ENCODE data around the gene ICA1. TPM values are rescaled to one million over a fixed set of nuclear protein-coding genes. Genes with fewer than 3 reads are reported as not detected.
A peak's percentile ranks its signal among the peaks of the same experiment; 100 is the strongest.

The ICA1 gene
- total RNA-seq, 1 donor from 2014 or later = 27.0 TPM

DNA sequence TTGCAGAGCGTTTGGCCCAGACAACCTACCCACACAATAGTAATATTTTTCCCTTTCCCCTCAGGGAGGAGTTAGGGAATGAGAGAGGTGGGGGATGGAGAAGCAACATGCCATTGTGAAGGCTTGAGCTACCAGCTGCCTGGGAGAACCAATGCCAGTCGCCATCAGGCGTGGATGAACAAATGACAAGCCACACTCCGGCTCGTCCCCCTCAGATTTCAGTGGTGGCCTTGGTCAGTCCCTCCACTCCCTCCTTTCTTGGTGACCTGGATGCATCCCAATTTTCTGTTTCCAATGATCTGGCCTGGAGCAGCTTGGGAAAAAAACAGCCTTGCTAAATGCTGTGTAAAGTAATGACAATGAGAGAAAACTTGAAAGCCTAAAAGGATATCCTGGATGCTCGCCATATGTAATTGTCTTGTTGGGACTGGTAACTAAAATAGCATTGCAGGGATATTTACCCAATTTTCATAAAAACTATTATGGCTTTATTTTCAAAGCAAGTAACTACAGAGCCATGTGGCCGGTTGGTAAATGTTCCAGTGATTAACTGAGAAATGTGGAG, 110.7 kb downstream of the ICA1 start:
- Histone ChIP-seq H3K27me3 (no peaks in the 10 kb centered on the region), H3K27ac (no peak overlapping the region), H3K4me3 (no peak overlapping the region), H3K36me3 (no peaks in the 10 kb centered on the region), H3K9me3 (no peaks in the 10 kb centered on the region), H3K4me1 (no peaks in the 10 kb centered on the region)
- intact Hi-C loops (cut with DNase I) = no loop called here
- ATAC-seq (no peak), DNase-seq (no peak)
- TF ChIP-seq, protein P1, sequence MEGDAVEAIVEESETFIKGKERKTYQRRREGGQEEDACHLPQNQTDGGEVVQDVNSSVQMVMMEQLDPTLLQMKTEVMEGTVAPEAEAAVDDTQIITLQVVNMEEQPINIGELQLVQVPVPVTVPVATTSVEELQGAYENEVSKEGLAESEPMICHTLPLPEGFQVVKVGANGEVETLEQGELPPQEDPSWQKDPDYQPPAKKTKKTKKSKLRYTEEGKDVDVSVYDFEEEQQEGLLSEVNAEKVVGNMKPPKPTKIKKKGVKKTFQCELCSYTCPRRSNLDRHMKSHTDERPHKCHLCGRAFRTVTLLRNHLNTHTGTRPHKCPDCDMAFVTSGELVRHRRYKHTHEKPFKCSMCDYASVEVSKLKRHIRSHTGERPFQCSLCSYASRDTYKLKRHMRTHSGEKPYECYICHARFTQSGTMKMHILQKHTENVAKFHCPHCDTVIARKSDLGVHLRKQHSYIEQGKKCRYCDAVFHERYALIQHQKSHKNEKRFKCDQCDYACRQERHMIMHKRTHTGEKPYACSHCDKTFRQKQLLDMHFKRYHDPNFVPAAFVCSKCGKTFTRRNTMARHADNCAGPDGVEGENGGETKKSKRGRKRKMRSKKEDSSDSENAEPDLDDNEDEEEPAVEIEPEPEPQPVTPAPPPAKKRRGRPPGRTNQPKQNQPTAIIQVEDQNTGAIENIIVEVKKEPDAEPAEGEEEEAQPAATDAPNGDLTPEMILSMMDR (IDR thresholded peaks at IDR 0.05) = no peak

DNA sequence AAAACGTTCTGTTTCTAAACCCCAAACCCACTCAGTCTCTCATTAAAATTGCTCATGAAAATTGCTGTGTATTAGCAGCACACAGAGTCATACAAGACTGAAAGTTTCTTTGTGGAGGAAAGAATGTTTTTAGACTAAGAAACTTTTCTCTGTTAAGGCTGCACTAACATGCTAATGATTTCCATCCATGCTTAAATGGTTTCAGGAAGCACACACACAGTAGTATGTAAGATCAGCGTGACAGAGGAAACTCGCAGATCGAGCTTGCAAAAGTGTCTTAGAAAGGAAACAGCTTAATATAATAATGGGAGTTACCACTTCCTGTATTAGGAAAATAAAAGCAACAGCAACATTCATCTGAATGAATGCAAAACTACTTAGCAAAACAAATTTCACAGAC, 112.7 kb downstream of the ICA1 start:
- no peak for DNase-seq
- intact Hi-C loops (cut with DNase I) = no loop called here
- no peaks in the 10 kb centered on the region for H3K4me1 ChIP-seq
- no peaks in the 10 kb centered on the region for H3K27me3 ChIP-seq
- TF ChIP-seq, protein P1 (IDR thresholded peaks at IDR 0.05) = no peak
- no peak overlapping the region for H3K4me3 ChIP-seq
- H3K9me3 ChIP-seq = no peaks in the 10 kb centered on the region
- no peaks in the 10 kb centered on the region for H3K36me3 ChIP-seq
- ATAC-seq = peak; percentile 73
- peak overlapping the region; percentile 1 for H3K27ac ChIP-seq

DNA sequence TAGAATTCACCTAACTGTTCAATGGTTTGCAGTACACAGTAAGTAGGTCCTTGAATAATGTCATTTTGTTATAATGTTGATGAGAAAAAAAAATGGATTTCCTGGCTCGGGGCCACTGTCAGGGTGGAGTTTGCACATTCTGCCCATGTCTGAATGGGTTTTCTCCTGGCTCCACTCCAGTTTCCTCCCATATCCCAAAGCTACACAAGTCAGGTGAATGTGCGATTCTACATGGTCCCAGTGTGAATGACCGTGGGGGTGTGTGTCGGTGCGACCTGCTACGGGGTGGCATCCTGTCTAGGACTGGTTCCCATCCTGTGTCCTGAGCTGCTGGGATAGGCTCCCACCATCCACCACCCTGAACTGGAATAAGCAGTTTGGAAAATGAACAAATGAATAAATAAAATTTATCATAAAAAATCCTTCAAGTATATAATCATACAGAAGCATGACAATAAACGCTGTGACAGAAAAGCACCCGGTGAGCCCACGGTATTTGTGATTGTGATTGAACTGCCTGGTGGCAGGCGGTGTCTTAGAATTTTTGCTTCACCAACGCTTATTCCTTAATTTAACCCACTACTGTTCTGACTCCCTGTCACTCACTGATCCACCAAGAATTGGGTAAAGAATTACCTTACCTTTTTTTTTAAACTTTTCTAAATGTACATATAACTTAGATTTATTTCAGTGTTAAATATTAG, 114.1 kb downstream of the ICA1 start:
- intact Hi-C loops (cut with DNase I) = no loop called here
- Histone ChIP-seq H3K27me3 (no peaks in the 10 kb centered on the region), H3K36me3 (peaks cover 5% of the 10 kb centered on the region), H3K27ac (no peak overlapping the region), H3K9me3 (no peaks in the 10 kb centered on the region), H3K4me1 (no peaks in the 10 kb centered on the region), H3K4me3 (no peak overlapping the region)
- no peak for DNase-seq
- no peak for ATAC-seq
- TF ChIP-seq, protein P1 (IDR thresholded peaks at IDR 0.05) = no peak

DNA sequence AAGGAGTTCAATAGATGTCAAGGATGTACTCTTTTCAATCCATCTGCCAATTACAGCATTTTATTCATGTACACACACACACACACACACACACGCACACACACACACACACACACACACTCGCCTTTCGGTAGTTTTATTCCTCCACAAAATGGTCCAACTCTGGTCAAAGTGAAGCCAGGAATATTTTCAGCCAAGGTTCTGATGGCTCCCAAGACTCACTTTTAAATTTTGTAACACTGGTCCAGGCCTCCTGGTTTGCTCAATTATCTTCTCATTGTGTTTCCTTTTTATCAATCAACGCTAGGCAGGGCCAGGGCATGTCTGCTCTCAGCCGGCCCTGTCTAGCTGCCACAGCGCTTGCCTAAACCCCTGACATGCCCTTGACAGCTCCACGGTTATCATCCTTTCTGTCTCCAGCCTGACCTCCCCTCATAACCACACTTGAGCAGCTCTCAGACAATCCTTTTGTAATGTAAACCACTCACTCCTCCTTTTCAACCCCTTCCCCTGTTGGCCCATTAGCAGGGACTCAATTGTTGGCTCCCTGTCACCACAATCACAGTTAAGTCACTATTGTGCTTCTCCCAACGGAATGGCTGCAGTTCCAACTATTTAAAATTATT, 115.1 kb downstream of the ICA1 start:
- ATAC-seq = no peak
- TF ChIP-seq, protein P1 (IDR thresholded peaks at IDR 0.05) = no peak
- intact Hi-C loops (cut with DNase I) = no loop called here

DNA sequence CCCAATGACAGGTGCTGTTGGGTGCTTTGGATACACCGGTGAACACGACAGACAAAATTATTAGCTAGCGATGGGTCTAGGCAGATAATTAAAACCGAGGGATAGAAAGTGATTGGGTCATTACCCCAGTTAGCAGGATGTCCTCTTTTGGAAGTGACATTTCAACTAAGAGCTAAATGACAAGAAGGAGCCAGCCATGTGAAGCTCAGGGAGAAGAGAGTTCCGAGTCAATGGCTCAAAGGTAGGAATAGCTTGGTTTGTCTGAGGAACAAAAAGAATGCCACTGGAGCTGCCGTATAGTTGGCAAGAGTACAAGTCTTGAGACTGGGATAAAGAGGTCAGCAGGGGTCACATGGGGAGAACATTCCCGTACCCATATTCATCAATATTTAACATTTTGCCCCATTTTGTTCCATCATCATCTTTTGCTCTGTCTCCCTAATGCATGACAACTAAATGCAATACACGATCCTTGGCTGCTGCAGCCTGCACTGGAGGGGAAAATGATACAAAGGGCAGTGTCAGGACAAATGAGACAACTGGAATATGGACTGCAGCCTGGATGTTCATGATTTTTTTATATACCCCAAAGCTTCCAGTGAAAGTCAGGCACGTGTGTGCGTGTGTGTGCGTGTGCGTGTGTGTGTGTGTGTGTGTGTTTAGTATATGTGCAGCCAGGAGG, 115.7 kb downstream of the ICA1 start:
- intact Hi-C loops (cut with DNase I) = no loop called here
- H3K4me3 ChIP-seq = no peak overlapping the region
- no peak overlapping the region for H3K27ac ChIP-seq
- DNase-seq = no peak
- H3K36me3 ChIP-seq = peaks cover 5% of the 10 kb centered on the region
- no peaks in the 10 kb centered on the region for H3K27me3 ChIP-seq
- H3K9me3 ChIP-seq = no peaks in the 10 kb centered on the region
- TF ChIP-seq, protein P1 (IDR thresholded peaks at IDR 0.05) = no peak
- no peaks in the 10 kb centered on the region for H3K4me1 ChIP-seq
- no peak for ATAC-seq

More for the DNA sequence above, 115.1 kb downstream of the ICA1 start:
- no peaks in the 10 kb centered on the region for H3K4me1 ChIP-seq
- no peaks in the 10 kb centered on the region for H3K27me3 ChIP-seq
- DNase-seq = no peak
- peaks cover 5% of the 10 kb centered on the region for H3K36me3 ChIP-seq
- no peak overlapping the region for H3K4me3 ChIP-seq
- no peak overlapping the region for H3K27ac ChIP-seq
- no peaks in the 10 kb centered on the region for H3K9me3 ChIP-seq

Measured in upper lobe of right lung (tissue), 1 donor.